Esophagus (tissue), 2 donors: ENCODE measurements around the gene ATP8A2. TPM values are rescaled to one million over a fixed set of nuclear protein-coding genes. Genes with fewer than 3 reads are reported as not detected.
"Not testable (repeated sequence)": the region's sequence is repeated elsewhere in the genome, so short reads cannot be mapped to it uniquely, and the experiment has no call there.

Source experiments
- H3K27ac ChIP-seq, 2 donors: one replicate each; pipeline ENCODE4 v1.5.1; 2013; ENCODE audit warnings: low read depth in 2 of 2, mild to moderate bottlenecking in 2 of 2, inconsistent platforms in 1 of 2, low read length in 1 of 2, moderate library complexity in 1 of 2
- H3K27me3 ChIP-seq, 2 donors: one replicate each; pipeline ENCODE4 v1.6.1; 2013; ENCODE audit warnings: low read length in 2 of 2, control low read depth in 1 of 2, mild to moderate bottlenecking in 1 of 2; ENCODE audit not compliant: insufficient read depth in 2 of 2, control insufficient read depth in 1 of 2
- H3K36me3 ChIP-seq, 2 donors: one replicate each; pipeline ENCODE4 v1.6.1; 2013; ENCODE audit warnings: low read length in 1 of 2; ENCODE audit not compliant: control insufficient read depth in 2 of 2, insufficient read depth in 2 of 2
- H3K4me1 ChIP-seq, 2 donors: one replicate each; pipeline ENCODE4 v1.6.1; 2013; ENCODE audit warnings: low read length in 1 of 2; ENCODE audit not compliant: control insufficient read depth in 2 of 2, insufficient read depth in 2 of 2
- H3K4me3 ChIP-seq, 2 donors: one replicate each; pipeline ENCODE4 v1.5.1; 2013; ENCODE audit warnings: low read length in 2 of 2, mild to moderate bottlenecking in 2 of 2, low read depth in 1 of 2, moderate library complexity in 1 of 2
- H3K9me3 ChIP-seq, 2 donors: one replicate each; pipeline ENCODE4 v1.6.1; 2013; ENCODE audit warnings: mild to moderate bottlenecking in 2 of 2, low read depth in 1 of 2, low read length in 1 of 2, moderate library complexity in 1 of 2; ENCODE audit not compliant: control insufficient read depth in 2 of 2, insufficient read depth in 1 of 2
- whole genome bisulfite sequencing, 2 donors: extraction: QIAGEN DNeasy Blood & Tissue Kit; methylation state at CpG; one replicate each; pipeline ENCODE4 v1.1.7; 2013; 5-methylcytosine and 5-hydroxymethylcytosine counted together
- polyA plus RNA-seq, 2 donors: library from polyadenylated mRNA; stranded (reverse); fragments of 200-250 nt; gene quantifications; one replicate each; pipeline ENCODE4 v1.2.3, GENCODE V29; 2013
- donor health status: healthy with polysubstance abuse.
- donor health status: Bipolar disorder and iron deficiency.

Gene ATP8A2
- polyA plus RNA-seq, 2 donors = 0.01 TPM; not detected in 1

DNA sequence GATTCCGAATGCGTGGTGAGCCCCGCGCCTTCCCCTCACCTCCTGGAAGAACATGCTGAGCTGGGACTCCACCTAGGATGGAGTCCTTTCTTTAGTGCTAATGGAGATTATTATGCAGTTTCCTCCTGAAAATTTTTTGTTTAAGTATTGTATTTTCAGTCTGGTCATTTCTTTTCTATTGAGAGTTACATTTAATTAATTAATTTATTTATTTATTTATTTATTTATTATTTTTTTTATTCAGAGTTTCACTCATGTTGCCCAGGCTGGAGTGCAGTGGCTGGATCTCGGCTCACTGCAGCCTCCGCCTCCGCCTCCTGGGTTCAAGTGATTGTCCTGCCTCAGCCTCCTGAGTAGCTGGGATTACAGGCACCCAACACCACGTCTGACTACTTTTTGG is 400.8 kb downstream of the ATP8A2 start:
- H3K4me1 ChIP-seq, H3K9me3 ChIP-seq, H3K27ac ChIP-seq, H3K27me3 ChIP-seq, H3K36me3 ChIP-seq, H3K4me3 ChIP-seq: not testable (repeated sequence)
- 97 to 98% methylated on average over 8 of the region's 8 CpGs for WGBS, 2 donors

DNA sequence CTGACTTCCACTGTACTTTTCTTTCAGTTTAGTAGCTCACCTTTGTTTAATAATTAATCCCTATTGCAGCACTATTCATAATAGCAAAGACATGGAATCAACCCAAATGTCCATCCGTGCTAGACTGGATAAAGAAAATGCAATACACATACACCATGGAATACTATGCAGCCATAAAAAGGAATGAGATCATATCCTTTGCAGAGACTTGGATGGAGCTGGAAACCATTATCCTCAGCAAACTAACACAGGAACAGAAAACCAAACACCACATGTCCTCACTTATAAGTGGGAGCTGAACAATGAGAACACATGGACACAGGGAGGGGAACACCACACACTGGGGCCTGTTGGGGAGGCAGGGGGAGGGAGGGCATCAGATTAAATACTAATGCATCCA is 402.3 kb downstream of the ATP8A2 start:
- H3K36me3 ChIP-seq, H3K27me3 ChIP-seq, H3K27ac ChIP-seq, H3K9me3 ChIP-seq, H3K4me3 ChIP-seq, H3K4me1 ChIP-seq: not testable (repeated sequence)
- 60 to 79% methylated on average over 1 of the region's 1 CpG for WGBS, 2 donors

DNA sequence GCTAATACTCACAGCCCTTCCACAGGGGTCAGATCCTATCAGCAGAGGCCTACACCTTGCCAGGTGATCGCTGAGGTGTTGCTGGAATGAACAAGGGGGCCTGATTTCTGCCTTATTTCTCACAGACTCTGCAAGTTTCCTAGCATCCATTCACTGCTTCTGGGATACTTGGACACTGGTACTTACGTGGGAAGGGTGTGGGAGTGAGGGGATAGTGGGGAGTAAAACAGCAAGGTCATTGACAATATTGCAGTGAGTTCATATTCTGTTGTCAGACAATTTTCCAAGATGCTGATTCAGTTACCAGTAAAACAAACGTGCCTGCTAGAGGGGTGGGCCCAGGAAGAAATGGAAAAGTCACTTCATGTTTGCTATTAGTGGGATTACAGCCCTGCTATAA is 403.5 kb downstream of the ATP8A2 start:
- Histone ChIP-seq H3K9me3 (no peaks in the 10 kb centered on the region), H3K4me3 (no peak overlapping the region), H3K27ac (no peak overlapping the region), H3K4me1 (no peaks in the 10 kb centered on the region), H3K27me3 (no peaks in the 10 kb centered on the region), H3K36me3 (no peaks in the 10 kb centered on the region)
- WGBS, 2 donors = 73 to 77% methylated on average over 3 of the region's 3 CpGs

DNA sequence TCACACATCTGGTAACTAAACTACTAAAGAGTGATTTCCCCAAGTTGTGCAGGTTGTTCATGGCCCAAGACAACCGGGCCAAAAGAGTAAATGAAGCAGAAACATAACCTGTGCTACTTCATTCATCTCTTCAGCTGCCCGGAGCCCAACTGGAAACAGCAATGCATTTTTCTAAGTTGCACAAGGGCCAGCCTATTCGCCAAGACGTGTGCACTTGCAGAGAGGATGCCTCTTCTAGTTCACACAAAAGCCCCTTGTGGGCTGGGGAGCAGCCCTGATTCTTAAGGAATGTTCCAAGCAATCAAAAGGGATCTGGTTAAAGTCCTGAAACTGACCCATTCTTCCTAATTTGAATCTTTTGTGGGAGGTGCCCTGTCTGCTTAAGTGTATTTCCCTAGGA is 404.2 kb downstream of the ATP8A2 start:
- Histone ChIP-seq H3K36me3 (no peaks in the 10 kb centered on the region), H3K9me3 (no peaks in the 10 kb centered on the region), H3K4me1 (no peaks in the 10 kb centered on the region), H3K4me3 (no peak overlapping the region), H3K27ac (no peak overlapping the region), H3K27me3 (no peaks in the 10 kb centered on the region)
- 56 to 65% methylated on average over 4 of the region's 4 CpGs for WGBS, 2 donors

DNA sequence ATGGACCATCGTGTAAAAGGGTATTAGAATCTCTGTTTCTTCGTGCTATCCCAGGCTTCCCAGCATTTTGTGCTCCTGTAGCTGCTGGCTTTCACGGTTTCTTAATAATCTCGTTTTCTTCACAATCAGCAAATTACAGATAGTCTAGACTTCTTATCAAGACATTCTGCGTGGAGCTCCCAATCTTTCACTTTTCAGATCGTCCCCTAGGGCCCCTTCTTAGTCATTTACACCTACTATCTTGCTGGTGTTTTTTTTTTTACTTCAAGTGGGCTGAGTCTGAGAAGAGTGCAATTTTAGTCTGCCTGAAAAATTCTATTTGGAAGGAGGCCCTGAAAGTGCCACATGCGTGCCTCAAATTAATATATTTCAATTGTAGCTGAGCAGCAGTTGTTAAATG is 404.9 kb downstream of the ATP8A2 start:
- Histone ChIP-seq H3K27me3 (no peaks in the 10 kb centered on the region), H3K36me3 (no peaks in the 10 kb centered on the region), H3K4me1 (no peaks in the 10 kb centered on the region), H3K4me3 (no peak overlapping the region), H3K27ac (no peak overlapping the region), H3K9me3 (no peaks in the 10 kb centered on the region)
- WGBS, 2 donors = 67 to 78% methylated on average over 7 of the region's 7 CpGs

DNA sequence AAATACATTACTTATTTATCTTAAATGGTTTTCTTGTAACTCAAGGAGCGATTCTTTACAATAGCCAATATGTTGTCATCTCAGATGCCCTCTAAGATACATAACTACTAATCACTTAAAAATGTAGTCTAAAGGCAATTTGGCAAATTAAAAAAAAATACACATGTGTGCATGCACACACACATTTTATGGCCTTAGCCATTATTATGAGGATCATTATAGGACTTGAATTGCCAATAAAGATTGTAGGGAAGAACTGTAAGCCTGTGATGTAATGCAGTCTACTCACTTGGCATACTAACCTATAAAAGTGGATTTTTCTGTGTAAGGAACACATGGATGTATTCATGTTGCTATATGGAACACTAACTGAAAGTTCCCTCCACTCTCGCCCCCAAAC is 405.7 kb downstream of the ATP8A2 start:
- H3K9me3 ChIP-seq = no peaks in the 10 kb centered on the region
- H3K27me3 ChIP-seq = no peaks in the 10 kb centered on the region
- WGBS, 2 donors = 87 to 94% methylated on average over 2 of the region's 2 CpGs
- H3K27ac ChIP-seq = no peak overlapping the region
- no peaks in the 10 kb centered on the region for H3K36me3 ChIP-seq
- no peaks in the 10 kb centered on the region for H3K4me1 ChIP-seq
- H3K4me3 ChIP-seq = no peak overlapping the region

DNA sequence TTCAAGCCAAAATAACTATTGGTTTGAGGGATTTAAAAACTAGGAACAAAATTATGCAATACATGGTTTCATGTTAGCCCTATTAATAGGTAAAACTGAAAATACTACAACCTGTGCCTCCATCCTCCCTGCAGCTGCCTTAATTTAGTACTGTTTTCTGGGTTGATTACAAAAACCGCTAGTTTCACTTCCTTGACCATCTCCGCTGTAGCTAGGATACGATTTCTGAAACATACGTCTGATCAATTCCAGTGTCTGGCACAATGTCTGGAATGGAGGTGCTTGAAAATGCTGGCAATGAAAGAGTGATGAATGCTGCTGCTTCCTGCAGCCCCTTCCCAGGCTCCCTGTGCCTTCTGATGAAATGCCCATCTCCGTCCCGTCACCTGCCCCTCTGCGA is 406.6 kb downstream of the ATP8A2 start:
- Histone ChIP-seq H3K4me1 (no peaks in the 10 kb centered on the region), H3K4me3 (no peak overlapping the region), H3K27ac (no peak overlapping the region), H3K9me3 (no peaks in the 10 kb centered on the region), H3K36me3 (no peaks in the 10 kb centered on the region), H3K27me3 (no peaks in the 10 kb centered on the region)
- 81 to 87% methylated on average over 7 of the region's 7 CpGs for WGBS, 2 donors

DNA sequence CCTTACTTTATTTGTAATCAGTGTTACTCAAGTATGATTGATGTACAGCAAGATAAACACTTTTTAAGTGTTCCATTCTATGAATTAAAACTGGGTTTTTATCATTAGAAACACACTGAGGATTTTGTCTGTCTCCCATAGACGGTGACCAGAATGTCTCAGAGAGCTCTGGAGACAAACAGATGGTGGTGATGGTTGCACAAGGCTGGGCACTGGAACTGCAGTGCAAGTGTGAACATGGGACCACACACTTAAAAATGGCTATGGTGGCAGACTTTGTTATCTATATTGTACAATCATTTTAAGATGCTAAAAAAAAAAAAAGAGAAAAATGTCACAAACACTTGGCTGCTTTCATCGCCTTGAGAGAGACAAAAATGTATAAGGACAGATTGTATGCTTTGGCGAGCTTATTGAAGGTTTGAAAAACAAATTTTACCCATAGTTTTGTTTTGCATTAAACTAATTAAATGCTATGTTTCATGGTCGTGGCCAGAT is 407.1 kb downstream of the ATP8A2 start:
- no peaks in the 10 kb centered on the region for H3K36me3 ChIP-seq
- H3K4me3 ChIP-seq = no peak overlapping the region
- no peaks in the 10 kb centered on the region for H3K9me3 ChIP-seq
- WGBS, 2 donors = 69 to 71% methylated on average over 4 of the region's 4 CpGs
- no peaks in the 10 kb centered on the region for H3K4me1 ChIP-seq
- H3K27ac ChIP-seq = no peak overlapping the region
- H3K27me3 ChIP-seq = no peaks in the 10 kb centered on the region

DNA sequence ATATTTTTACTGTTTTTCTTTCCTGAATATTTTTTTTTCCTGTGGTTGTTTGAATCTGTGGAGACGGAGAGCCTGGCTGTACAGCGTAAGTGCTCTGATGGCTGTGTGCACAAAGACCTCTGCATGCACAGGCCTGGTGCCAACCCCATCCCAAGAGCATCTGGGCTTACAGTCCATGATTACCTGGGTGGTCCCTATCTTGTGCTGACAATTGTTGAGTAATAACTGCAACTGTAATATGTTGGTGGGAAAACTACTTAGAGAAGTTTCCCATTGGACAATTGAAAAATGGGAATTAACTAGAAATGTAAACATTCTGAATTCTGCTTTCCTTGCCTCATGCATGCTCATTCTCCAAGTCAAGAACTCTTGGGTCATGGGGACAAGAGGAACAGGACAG is 411.3 kb downstream of the ATP8A2 start:
- no peak overlapping the region for H3K4me3 ChIP-seq
- 93% methylated on average over 2 of the region's 2 CpGs for WGBS, 2 donors
- H3K27me3 ChIP-seq = no peaks in the 10 kb centered on the region
- H3K36me3 ChIP-seq = no peaks in the 10 kb centered on the region
- no peaks in the 10 kb centered on the region for H3K4me1 ChIP-seq
- H3K27ac ChIP-seq = no peak overlapping the region
- no peaks in the 10 kb centered on the region for H3K9me3 ChIP-seq

DNA sequence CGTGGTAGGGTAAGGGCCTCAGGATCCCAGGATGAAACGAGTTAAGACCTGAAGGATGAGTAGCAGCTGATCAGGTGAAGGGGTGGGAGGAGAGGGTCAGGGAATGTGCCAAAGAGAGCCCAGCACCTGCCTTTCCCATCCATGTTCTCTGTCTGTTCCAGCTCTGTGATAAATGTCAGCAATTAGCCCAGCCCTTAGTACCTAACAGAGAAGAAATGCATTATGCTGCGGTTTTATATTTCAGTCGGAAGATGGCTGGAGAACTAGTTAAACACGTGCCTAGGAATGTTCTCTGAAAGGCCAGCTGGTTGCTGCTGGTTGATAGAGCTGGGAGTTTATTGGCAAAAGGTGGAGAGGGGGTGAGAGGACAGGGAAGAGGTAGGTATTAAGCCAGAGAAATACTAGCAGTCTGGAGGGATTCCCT is 411.8 kb downstream of the ATP8A2 start:
- H3K4me3 ChIP-seq = no peak overlapping the region
- H3K27ac ChIP-seq = no peak overlapping the region

More for the DNA sequence above, 411.8 kb downstream of the ATP8A2 start:
- H3K27me3 ChIP-seq = no peaks in the 10 kb centered on the region
- WGBS, 2 donors = 39 to 40% methylated on average over 5 of the region's 5 CpGs
- no peaks in the 10 kb centered on the region for H3K4me1 ChIP-seq
- H3K36me3 ChIP-seq = no peaks in the 10 kb centered on the region
- no peaks in the 10 kb centered on the region for H3K9me3 ChIP-seq
